Vagina (tissue), 2 donors: Measurements from ENCODE around the gene PHACTR3. TPM values are rescaled to one million over a fixed set of nuclear protein-coding genes. Genes with fewer than 3 reads are reported as not detected.

Experiments
- DNase-seq, 2 donors: peaks; one replicate each; pipeline ENCODE4 v3.0.0-alpha.2; 2017; ENCODE audit errors: extremely low spot score in 2 of 2
- H3K27ac ChIP-seq: fragments of 200-600 bp; sonication (generic); one replicate; pipeline ENCODE4 v1.5.1; 2019
- H3K27me3 ChIP-seq: fragments of 200-600 bp; sonication (generic); one replicate; pipeline ENCODE4 v1.5.1; 2019
- H3K36me3 ChIP-seq, 2 donors: fragments of 200-600 bp; sonication (generic); one replicate each; pipeline ENCODE4 v1.5.1; 2017 to 2019
- H3K4me1 ChIP-seq: fragments of 200-600 bp; sonication (generic); one replicate; pipeline ENCODE4 v1.5.1; 2019
- H3K4me3 ChIP-seq, 2 donors: fragments of 200-600 bp; sonication (generic); 1 replicate in 1 of 2; 2 replicates in 1 of 2; pipeline ENCODE4 v1.5.1; 2016 to 2019
- H3K9me3 ChIP-seq: fragments of 200-600 bp; sonication (generic); one replicate; pipeline ENCODE4 v1.5.1; 2019
- POLR2A ChIP-seq, 2 donors: fragments of 450-650 bp; IDR thresholded peaks; one replicate each; pipeline ENCODE4 v1.6.1; 2017; ENCODE audit warnings: antibody characterized with exemption in 2 of 2, mild to moderate bottlenecking in 2 of 2, moderate library complexity in 2 of 2
- POLR2AphosphoS5 ChIP-seq, 2 donors: sonication (generic); formaldehyde crosslinking; IDR thresholded peaks; one replicate each; pipeline ENCODE4 v1.9.0; 2017; ENCODE audit warnings: antibody characterized with exemption in 2 of 2, mild to moderate bottlenecking in 2 of 2, low read depth in 1 of 2; ENCODE audit not compliant: insufficient read depth in 1 of 2
- intact Hi-C: fragments of 100-400 bp; cut with DNase I; formaldehyde crosslinking; loops from one replicate; pipeline ENCODE4 v1.15.1; 2023
- total RNA-seq: library from RNA; depleted of rRNA; stranded (reverse); fragments of >200 nt; gene quantifications from one replicate; pipeline ENCODE4 v1.2.3, GENCODE V29; 2016
- TF ChIP-seq, protein P1 (sequence below), 3 experiments: fragments of 450-650 bp in 2 of 3; fragments of 200-600 bp in 1 of 3; sonication (generic) in 1 of 3; IDR thresholded peaks; one replicate each; pipeline ENCODE4 v1.5.1; 2017 to 2019; ENCODE audit warnings: antibody characterized with exemption in 3 of 3, mild to moderate bottlenecking in 2 of 3, moderate library complexity in 2 of 3

The PHACTR3 gene
- total RNA-seq, 1 donor from 2014 or later, result 8.3 TPM

DNA sequence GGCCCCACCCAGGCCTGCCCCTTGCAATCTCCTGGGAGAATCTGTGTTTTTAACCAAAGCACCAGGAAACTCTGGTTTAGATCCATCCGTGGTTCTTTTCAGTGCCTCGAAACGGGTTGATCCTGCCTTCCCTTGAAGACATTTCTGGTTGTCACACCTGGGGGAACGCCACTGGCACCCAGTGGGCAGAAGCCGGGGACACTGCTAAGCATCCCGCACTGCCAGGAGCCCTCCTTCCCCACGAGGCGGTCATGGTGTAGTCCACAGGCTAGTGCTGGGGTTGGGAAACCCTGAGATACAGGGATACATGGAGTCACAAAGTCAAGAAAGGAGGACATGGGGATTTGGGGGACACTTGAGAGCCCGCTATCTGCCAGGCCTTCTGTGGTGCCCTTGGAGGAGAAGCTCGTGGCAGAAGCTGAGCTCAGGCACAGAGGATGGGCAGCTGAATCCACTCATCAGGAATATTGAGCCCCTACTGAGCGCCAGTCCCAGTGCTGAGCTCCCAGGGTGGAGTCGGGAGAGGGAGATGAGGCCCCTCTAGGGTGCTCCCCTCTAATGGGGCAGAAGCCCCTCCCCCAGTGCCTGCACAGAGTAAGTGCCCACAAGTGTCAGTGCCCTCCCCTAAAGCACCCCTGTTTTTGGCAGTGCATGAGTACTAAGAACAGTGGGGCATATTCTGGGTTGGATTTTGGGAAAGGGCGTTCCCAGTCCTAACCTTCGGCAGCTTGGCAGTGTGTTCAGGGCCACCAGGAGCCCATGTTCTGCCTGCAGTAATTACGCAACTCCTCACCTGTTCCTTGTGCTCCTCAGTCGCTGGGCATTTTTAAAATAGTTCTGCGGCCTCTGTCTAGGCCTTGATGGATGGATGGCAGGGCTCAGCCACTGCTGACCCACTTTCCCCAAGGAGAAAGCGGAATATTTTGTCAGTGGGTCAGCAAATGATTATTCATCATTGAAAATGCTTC lies 25.6 kb upstream of the PHACTR3 start:
- Histone ChIP-seq H3K27me3 (no peaks in the 10 kb centered on the region), H3K4me1 (peaks cover 11% of the 10 kb centered on the region), H3K4me3 (no peak overlapping the region), H3K27ac (no peak overlapping the region), H3K36me3 (no peaks in the 10 kb centered on the region), H3K9me3 (no peaks in the 10 kb centered on the region)
- DNase-seq, result no peak
- TF ChIP-seq POLR2A (IDR thresholded peaks at IDR 0.05) (no peak), POLR2AphosphoS5 (IDR thresholded peaks at IDR 0.05; ENCODE audit: insufficient read depth in 1 of 2, low read depth in 1 of 2) (no peak)
- TF ChIP-seq, protein P1, sequence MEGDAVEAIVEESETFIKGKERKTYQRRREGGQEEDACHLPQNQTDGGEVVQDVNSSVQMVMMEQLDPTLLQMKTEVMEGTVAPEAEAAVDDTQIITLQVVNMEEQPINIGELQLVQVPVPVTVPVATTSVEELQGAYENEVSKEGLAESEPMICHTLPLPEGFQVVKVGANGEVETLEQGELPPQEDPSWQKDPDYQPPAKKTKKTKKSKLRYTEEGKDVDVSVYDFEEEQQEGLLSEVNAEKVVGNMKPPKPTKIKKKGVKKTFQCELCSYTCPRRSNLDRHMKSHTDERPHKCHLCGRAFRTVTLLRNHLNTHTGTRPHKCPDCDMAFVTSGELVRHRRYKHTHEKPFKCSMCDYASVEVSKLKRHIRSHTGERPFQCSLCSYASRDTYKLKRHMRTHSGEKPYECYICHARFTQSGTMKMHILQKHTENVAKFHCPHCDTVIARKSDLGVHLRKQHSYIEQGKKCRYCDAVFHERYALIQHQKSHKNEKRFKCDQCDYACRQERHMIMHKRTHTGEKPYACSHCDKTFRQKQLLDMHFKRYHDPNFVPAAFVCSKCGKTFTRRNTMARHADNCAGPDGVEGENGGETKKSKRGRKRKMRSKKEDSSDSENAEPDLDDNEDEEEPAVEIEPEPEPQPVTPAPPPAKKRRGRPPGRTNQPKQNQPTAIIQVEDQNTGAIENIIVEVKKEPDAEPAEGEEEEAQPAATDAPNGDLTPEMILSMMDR (IDR thresholded peaks at IDR 0.05), result no peak
- intact Hi-C loops, result loop anchor here (10.0 kb wide), 1 partner anchor 166 kb away; no protein-coding TSS in a partner anchor

DNA sequence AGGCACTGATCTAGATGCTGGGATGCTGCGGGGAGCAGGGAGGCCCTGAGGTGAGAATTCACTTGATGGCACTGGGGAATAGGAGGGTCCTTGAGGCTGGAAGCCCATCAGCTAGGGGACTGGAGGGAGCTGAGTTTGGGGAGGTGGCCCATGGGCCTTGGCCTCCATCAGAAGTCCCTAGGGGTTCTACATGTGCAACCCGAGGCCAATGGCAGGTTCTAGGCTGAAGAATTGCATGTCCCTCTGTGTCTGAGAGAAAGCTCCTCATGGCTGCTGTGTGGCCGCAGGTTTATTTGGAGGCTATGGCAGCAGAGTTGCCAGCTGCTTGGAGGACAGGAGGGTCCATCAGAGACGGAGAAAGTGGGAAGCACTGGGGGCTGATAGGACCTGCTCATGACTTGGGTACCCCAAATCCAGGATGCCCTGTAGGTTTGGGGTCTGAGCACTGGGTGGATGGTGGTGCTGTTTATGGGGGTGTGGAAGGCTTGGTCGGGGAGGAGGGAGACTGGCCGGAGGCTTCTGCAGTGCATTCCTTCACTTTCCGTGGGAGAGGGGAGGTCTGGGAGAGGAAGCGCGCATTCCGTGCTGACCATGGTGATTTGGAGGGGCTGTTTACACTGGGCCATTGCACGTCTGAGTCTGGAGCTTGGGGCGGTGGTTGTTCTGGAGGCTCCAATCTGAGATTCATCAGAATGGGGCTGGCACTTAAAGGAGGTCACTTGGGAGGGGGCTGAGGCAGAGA lies 24.8 kb upstream of the PHACTR3 start:
- intact Hi-C loops, result loop anchor here (10.0 kb wide), 1 partner anchor 165 kb away; no protein-coding TSS in a partner anchor
- no peak for DNase-seq
- Histone ChIP-seq H3K4me1 (peaks cover 11% of the 10 kb centered on the region), H3K27me3 (no peaks in the 10 kb centered on the region), H3K9me3 (no peaks in the 10 kb centered on the region), H3K27ac (no peak overlapping the region), H3K36me3 (no peaks in the 10 kb centered on the region), H3K4me3 (no peak overlapping the region)
- no peak for TF ChIP-seq POLR2A (IDR thresholded peaks at IDR 0.05)
- TF ChIP-seq, protein P1 (IDR thresholded peaks at IDR 0.05), result no peak
- TF ChIP-seq POLR2AphosphoS5 (IDR thresholded peaks at IDR 0.05; ENCODE audit: insufficient read depth in 1 of 2, low read depth in 1 of 2), result no peak

DNA sequence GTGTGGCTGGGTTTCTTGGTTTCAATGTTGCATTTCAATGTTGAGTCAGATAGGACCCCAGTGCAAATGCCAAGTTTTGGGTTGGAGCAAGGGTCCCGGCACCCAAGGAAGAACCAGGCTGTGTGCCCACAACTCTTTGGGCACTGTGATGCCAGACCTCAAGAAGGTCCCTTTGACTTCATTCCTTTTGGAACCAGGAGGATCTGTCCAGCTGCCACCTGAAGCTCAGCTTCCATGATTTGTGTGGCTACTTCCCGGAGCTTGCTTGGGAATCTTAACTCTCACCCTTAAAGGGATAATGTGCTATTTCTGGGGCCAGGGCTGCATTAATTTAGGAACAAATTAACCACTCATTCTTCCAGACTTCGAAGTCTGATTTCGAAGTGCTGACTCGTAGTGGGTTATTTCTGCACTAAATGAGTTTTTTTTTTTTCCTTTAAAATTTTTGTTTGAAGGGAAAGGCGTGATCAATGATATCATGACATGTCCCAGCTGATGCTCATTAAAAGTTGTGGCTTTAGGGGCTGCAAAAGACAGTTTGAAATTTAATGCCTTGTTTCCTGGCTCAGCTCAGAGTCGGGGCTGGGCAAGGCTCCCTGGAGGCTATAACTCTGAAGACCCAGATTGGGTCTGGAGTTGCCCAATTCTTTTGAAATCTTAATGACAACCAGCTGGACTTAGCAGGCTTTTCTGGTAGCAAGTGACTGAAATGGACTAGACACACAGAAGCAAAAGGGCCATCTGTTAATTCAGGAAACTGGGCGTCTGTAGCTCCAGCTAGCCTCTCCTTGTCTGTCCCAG lies 24.0 kb upstream of the PHACTR3 start:
- peak in 1 of 2 donors; percentile 27 for TF ChIP-seq POLR2AphosphoS5 (IDR thresholded peaks at IDR 0.05; ENCODE audit: insufficient read depth in 1 of 2, low read depth in 1 of 2)
- no peak for TF ChIP-seq POLR2A (IDR thresholded peaks at IDR 0.05)

DNA sequence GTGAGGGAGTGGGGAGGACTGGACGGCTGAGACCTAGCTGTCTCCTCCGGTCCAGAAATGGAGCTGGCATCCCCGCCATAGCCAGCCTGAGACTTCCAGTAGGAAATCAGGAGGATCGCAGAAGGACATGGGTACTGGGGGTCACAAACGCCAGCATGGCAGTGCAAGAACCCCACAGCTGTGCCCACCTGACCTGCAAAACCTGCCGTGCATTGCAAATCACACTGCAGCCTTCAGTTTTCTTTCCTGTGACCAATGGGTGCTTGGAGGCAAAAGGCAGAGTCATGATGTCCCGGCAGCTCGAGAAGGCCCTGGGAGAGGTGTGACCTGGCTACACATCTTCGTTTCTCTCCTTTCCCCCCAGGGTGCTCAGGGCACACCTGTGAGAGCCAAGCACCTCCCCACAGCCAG lies 23.3 kb upstream of the PHACTR3 start:
- no peak for DNase-seq
- Histone ChIP-seq H3K27ac (no peak overlapping the region), H3K9me3 (no peaks in the 10 kb centered on the region), H3K27me3 (no peaks in the 10 kb centered on the region), H3K4me1 (peaks cover 11% of the 10 kb centered on the region), H3K4me3 (no peak overlapping the region), H3K36me3 (no peaks in the 10 kb centered on the region)
- TF ChIP-seq, protein P1 (IDR thresholded peaks at IDR 0.05), result no peak
- TF ChIP-seq POLR2A (IDR thresholded peaks at IDR 0.05) (no peak), POLR2AphosphoS5 (IDR thresholded peaks at IDR 0.05; ENCODE audit: insufficient read depth in 1 of 2, low read depth in 1 of 2) (no peak)
- intact Hi-C loops, result no loop called here

More for the DNA sequence above, 24.0 kb upstream of the PHACTR3 start:
- no peak overlapping the region for H3K27ac ChIP-seq
- intact Hi-C loops, result no loop called here
- no peak for DNase-seq
- H3K36me3 ChIP-seq, result no peaks in the 10 kb centered on the region
- H3K4me3 ChIP-seq, result no peak overlapping the region
- H3K4me1 ChIP-seq, result peaks cover 11% of the 10 kb centered on the region
- no peaks in the 10 kb centered on the region for H3K27me3 ChIP-seq
- H3K9me3 ChIP-seq, result no peaks in the 10 kb centered on the region
